Activated CD8-positive, alpha-beta memory T cell treated with anti-CD3 and anti-CD28 coated beads, Interleukin-2, amount 10 ng/mL, durations not matched to agents 7 days and 5 days (primary cell): ENCODE measurements around the gene TMEM266. TPM values are rescaled to one million over a fixed set of nuclear protein-coding genes. Genes with fewer than 3 reads are reported as not detected.
A peak's percentile ranks its signal among the peaks of the same experiment; 100 is the strongest.

Experiments
- ATAC-seq: fragments of 150-1000 bp; cut with Tn5 transposase; one replicate; pipeline ENCODE4 v1.10.0; 2021; ENCODE audit warnings: moderate library complexity
- CTCF ChIA-PET: fragments of 350-600 bp; sonication (Branson Sonifier 250); formaldehyde crosslinking; loops from one replicate; lab custom pipeline; 2021; ENCODE audit warnings: antibody characterized with exemption; lab: Charles Lee
- DNase-seq: peaks from one replicate; pipeline ENCODE4 v3.0.0-alpha.2; 2020
- H3K27ac Mint-ChIP-seq: one replicate; pipeline ENCODE4 v1.8.0; 2021; ENCODE audit warnings: mild to moderate bottlenecking, mixed read lengths
- H3K27me3 Mint-ChIP-seq: one replicate; pipeline ENCODE4 v1.8.0; 2021; ENCODE audit warnings: mixed read lengths
- H3K36me3 Mint-ChIP-seq: one replicate; pipeline ENCODE4 v1.8.0; 2021; ENCODE audit warnings: mild to moderate bottlenecking, mixed read lengths
- H3K4me1 Mint-ChIP-seq: one replicate; pipeline ENCODE4 v1.8.0; 2021; ENCODE audit warnings: mixed read lengths
- H3K4me3 Mint-ChIP-seq: one replicate; pipeline ENCODE4 v1.8.0; 2021; ENCODE audit warnings: mild to moderate bottlenecking, moderate library complexity, mixed read lengths
- H3K9me3 Mint-ChIP-seq: one replicate; pipeline ENCODE4 v1.8.0; 2022; ENCODE audit warnings: low read depth, mixed read lengths
- total RNA-seq, 2 experiments: library from RNA; stranded (reverse); gene quantifications; one replicate each; pipeline ENCODE4 v1.2.3, GENCODE V29; 2021

The TMEM266 gene
- total RNA-seq, 2 experiments from 2014 or later = not detected

- Mint-ChIP-seq H3K9me3 (no peaks in the 10 kb centered on the region), H3K27ac (no peak overlapping the region), H3K4me1 (no peaks in the 10 kb centered on the region), H3K27me3 (peaks cover 49% of the 10 kb centered on the region), H3K4me3 (no peak overlapping the region), H3K36me3 (no peaks in the 10 kb centered on the region)
- no peak for ATAC-seq
- CTCF ChIA-PET = no interaction called here
- DNase-seq = no peak
Observed at GRCh38 chr15:76175442-76175841, 115.7 kb downstream of the TMEM266 start.

- Mint-ChIP-seq H3K4me1 (no peaks in the 10 kb centered on the region), H3K9me3 (no peaks in the 10 kb centered on the region), H3K4me3 (no peak overlapping the region), H3K27ac (no peak overlapping the region), H3K27me3 (peaks cover 52% of the 10 kb centered on the region), H3K36me3 (no peaks in the 10 kb centered on the region)
- DNase-seq (no peak), ATAC-seq (no peak)
- CTCF ChIA-PET = no interaction called here
Observed at GRCh38 chr15:76176059-76176458, 116.3 kb downstream of the TMEM266 start.

GRCh38 chr15:76176487-76177085 lies 116.8 kb downstream of the TMEM266 start:
- Mint-ChIP-seq H3K4me1 (peaks cover 5% of the 10 kb centered on the region), H3K9me3 (no peaks in the 10 kb centered on the region), H3K27ac (no peak overlapping the region), H3K4me3 (no peak overlapping the region), H3K27me3 (peaks cover 58% of the 10 kb centered on the region), H3K36me3 (peaks cover 1% of the 10 kb centered on the region)
- no peak for ATAC-seq
- CTCF ChIA-PET = no interaction called here
- no peak for DNase-seq

DNA sequence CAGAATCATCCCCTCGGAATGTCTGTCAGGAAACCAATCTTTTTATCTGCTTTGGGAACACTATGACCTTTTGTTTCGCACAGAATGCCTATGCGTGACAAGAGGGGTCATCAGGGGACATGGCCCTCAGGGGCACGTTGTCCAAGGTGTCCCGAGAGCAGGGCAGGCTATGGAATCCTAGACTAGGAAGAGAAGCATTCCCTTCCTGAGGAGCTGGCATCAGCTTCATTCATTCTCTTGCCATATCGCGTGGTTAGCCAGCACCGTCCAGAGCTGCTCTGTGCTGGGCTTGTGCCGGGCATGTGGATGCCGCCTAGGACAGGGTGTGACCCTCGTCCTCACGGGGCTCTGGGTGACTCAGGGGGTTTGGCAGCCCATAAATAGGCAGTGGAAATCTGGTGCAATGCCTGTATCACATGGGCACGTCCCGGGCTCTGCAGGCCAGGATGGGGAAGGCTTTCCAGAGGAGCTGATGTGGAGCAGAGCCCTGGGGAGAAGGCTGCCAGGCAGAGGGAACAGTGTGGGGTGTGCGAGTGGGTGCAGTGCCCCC lies 117.8 kb downstream of the TMEM266 start:
- Mint-ChIP-seq H3K36me3 (peaks cover 1% of the 10 kb centered on the region), H3K9me3 (no peaks in the 10 kb centered on the region), H3K27ac (no peak overlapping the region), H3K27me3 (peaks cover 65% of the 10 kb centered on the region), H3K4me1 (peaks cover 14% of the 10 kb centered on the region), H3K4me3 (no peak overlapping the region)
- DNase-seq = no peak
- ATAC-seq = no peak
- CTCF ChIA-PET = no interaction called here

- peaks cover 1% of the 10 kb centered on the region for H3K36me3 Mint-ChIP-seq
- ATAC-seq (no peak), DNase-seq (no peak)
- H3K27ac Mint-ChIP-seq = no peak overlapping the region
- no peak overlapping the region for H3K4me3 Mint-ChIP-seq
- peaks cover 15% of the 10 kb centered on the region for H3K4me1 Mint-ChIP-seq
- no peaks in the 10 kb centered on the region for H3K9me3 Mint-ChIP-seq
- CTCF ChIA-PET = no interaction called here
- peaks cover 63% of the 10 kb centered on the region for H3K27me3 Mint-ChIP-seq
Observed at GRCh38 chr15:76178296-76179000, 118.7 kb downstream of the TMEM266 start.

DNA sequence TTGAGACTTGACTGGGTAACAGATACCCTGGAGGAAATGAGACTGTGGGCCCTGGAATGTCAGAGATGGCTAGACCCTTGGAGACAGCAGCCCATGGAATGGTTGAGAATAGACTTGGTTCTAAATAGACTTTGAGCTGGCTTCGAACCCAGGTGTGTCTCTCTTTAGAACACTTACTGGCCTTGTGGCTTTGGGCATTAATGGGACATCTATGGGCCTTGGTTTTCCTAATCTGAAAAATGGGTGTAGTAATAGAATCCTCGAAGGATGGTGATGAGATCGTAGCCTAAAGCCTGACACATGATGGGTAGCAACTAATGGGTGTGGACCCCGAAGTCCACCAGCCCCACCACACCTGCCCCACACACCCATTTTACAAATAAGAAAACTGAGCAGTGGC lies 119.2 kb downstream of the TMEM266 start:
- H3K4me1 Mint-ChIP-seq = peaks cover 15% of the 10 kb centered on the region
- H3K4me3 Mint-ChIP-seq = no peak overlapping the region
- CTCF ChIA-PET = no interaction called here
- DNase-seq (no peak), ATAC-seq (no peak)
- H3K27ac Mint-ChIP-seq = no peak overlapping the region
- no peaks in the 10 kb centered on the region for H3K9me3 Mint-ChIP-seq
- H3K36me3 Mint-ChIP-seq = peaks cover 1% of the 10 kb centered on the region
- peaks cover 67% of the 10 kb centered on the region for H3K27me3 Mint-ChIP-seq

- H3K27ac Mint-ChIP-seq = no peak overlapping the region
- H3K27me3 Mint-ChIP-seq = peaks cover 69% of the 10 kb centered on the region
- no peaks in the 10 kb centered on the region for H3K9me3 Mint-ChIP-seq
- no peak for DNase-seq
- H3K36me3 Mint-ChIP-seq = peaks cover 1% of the 10 kb centered on the region
- peaks cover 15% of the 10 kb centered on the region for H3K4me1 Mint-ChIP-seq
- ATAC-seq = no peak
- CTCF ChIA-PET = no interaction called here
- H3K4me3 Mint-ChIP-seq = no peak overlapping the region
Observed at GRCh38 chr15:76180321-76180720, 120.5 kb downstream of the TMEM266 start.

DNA sequence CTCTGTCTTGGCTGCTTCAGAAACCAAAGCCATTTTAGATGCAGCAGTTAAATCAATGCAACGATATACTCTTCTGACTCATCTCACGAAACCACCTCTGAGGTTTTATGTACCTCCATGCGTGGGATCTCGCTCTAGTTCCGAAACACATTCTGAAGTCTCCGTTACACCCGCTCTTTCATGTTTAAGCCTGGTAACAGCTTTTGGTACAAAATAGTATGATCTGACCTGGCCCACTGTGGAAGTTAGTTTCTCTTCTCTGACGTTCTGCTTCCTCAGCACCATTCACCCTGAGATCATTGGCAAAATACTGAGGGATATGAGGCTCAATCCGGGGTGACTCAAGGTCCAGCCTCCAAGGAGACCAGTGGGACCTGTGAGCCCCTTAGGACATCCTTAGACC lies 121.9 kb downstream of the TMEM266 start:
- CTCF ChIA-PET = interaction anchor here (1.8 kb wide), 1 partner anchor 10 kb away, joined by 5 read pairs; no protein-coding TSS in a partner anchor
- peak; percentile 68 for DNase-seq
- Mint-ChIP-seq H3K9me3 (no peaks in the 10 kb centered on the region), H3K36me3 (peaks cover 1% of the 10 kb centered on the region), H3K4me3 (no peak overlapping the region), H3K27ac (no peak overlapping the region), H3K27me3 (peaks cover 75% of the 10 kb centered on the region), H3K4me1 (peaks cover 15% of the 10 kb centered on the region)
- peak; percentile 88 for ATAC-seq

DNA sequence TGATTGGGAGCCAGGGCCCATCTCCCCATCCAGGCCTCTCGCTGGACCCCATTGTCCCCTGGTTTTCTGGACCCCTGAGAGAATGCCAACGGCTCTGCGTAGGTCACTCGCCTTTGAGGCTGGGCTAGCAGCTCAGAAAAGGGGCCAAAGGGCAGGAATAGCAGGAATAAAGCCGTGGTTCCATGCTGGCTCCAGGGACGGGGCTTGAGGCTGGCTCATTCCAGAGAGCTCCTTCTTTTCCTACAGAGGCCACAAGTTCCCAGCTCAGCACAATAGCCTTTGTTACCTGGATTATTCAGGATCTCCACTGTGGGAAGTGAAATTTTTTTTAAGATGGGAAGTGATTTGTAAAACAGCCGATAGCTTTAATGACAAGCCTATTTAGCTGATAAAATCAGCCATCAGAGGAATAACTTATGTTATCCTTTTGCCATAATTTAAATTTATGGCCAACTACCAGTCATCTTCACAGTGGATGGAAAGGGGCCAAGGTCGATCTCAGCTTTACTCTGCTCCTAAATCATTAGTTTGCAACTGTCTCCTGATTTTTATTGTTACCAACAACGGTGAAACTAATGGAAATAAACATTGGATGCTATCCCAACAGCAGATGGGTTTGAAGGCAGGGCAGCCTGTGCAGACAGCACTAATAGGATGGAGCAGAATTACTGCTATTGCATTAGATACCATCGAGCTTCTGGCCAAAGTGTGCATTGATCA lies 124.3 kb downstream of the TMEM266 start:
- H3K4me1 Mint-ChIP-seq = peaks cover 15% of the 10 kb centered on the region
- H3K9me3 Mint-ChIP-seq = no peaks in the 10 kb centered on the region
- no peak for ATAC-seq
- CTCF ChIA-PET = interaction anchor here (1.1 kb wide), 1 partner anchor 34 kb away, joined by 4 read pairs; no protein-coding TSS in a partner anchor
- H3K27me3 Mint-ChIP-seq = peaks cover 64% of the 10 kb centered on the region
- no peak overlapping the region for H3K4me3 Mint-ChIP-seq
- no peak overlapping the region for H3K27ac Mint-ChIP-seq
- peaks cover 1% of the 10 kb centered on the region for H3K36me3 Mint-ChIP-seq
- no peak for DNase-seq

DNA sequence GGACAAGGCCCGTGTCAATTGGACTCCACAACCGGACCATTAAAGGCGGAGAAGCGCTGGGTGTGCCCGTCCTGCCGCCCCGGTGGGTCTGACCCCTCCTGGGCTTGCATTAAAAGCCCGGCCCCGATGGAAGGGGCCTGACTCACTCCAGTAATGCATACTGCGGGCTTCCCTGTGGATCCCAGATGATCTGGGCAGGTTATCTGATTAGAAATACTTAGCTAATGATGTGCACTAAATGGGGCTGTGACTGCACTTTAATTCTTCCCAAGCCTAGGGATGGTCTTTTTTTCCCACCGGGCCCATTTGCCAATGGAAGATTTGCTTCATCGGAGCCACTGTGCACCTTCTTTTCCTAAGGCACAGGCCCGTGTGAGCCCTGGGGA lies 124.9 kb downstream of the TMEM266 start:
- CTCF ChIA-PET = interaction anchor here (1.1 to 1.2 kb wide), 2 partner anchors 34 to 1359 kb away, joined by 3 to 4 read pairs; no protein-coding TSS in a partner anchor
- H3K4me1 Mint-ChIP-seq = peaks cover 15% of the 10 kb centered on the region

DNA sequence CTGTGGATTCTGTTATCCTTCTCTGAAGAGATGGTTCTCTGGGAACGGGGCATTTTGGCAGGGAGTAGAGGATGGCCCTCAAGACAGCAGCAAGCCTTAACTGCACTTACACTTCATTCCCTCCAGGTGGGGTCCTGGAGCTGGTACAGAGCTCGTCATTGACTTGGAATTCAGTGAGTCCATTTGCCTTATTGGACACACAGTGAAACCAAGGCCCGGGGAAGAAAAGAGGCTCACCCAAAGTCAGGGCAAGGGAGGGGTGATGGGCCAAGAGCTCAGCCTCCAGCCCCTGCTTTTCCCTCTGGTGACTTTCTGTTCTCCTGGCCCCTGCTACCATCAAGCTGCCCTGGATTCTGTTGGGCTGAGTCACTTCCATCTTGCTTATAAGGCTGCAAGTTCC lies 125.9 kb downstream of the TMEM266 start:
- CTCF ChIA-PET = interaction anchor here (1.0 to 1.2 kb wide), 3 partner anchors 34 to 1358 kb away, joined by 3 read pairs; no protein-coding TSS in a partner anchor
- Mint-ChIP-seq H3K9me3 (no peaks in the 10 kb centered on the region), H3K27ac (no peak overlapping the region), H3K36me3 (peaks cover 1% of the 10 kb centered on the region), H3K27me3 (peaks cover 67% of the 10 kb centered on the region), H3K4me1 (peaks cover 23% of the 10 kb centered on the region), H3K4me3 (no peak overlapping the region)
- DNase-seq (peak; percentile 44), ATAC-seq (no peak)

More for the DNA sequence above, 124.9 kb downstream of the TMEM266 start:
- peaks cover 64% of the 10 kb centered on the region for H3K27me3 Mint-ChIP-seq
- no peak for DNase-seq
- no peak for ATAC-seq
- no peaks in the 10 kb centered on the region for H3K9me3 Mint-ChIP-seq
- H3K4me3 Mint-ChIP-seq = no peak overlapping the region
- H3K36me3 Mint-ChIP-seq = peaks cover 1% of the 10 kb centered on the region
- H3K27ac Mint-ChIP-seq = no peak overlapping the region

DNA sequence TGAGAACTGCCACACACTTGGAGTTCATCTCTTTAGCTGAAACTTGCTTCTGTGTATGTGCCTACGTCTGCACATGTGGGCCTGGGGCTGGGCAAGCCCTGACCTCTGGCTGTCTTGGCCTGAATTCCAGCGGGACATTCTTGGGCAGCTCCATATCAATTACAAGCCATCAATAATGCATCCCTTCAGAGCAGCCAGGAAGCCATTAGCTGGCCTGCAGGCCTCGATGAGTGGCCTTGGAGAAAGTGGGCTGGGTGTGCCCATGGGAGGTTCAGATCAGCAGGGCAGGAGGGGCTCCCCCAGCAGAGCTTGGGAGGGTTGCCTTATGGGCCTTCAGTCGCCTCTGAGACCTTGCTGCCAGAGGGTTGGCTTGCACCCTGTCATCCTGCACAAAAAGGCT lies 127.4 kb downstream of the TMEM266 start:
- H3K9me3 Mint-ChIP-seq = no peaks in the 10 kb centered on the region
- no peak for ATAC-seq
- H3K4me1 Mint-ChIP-seq = peaks cover 22% of the 10 kb centered on the region
- H3K27me3 Mint-ChIP-seq = peaks cover 61% of the 10 kb centered on the region
- no peaks in the 10 kb centered on the region for H3K36me3 Mint-ChIP-seq
- DNase-seq = no peak
- H3K27ac Mint-ChIP-seq = no peak overlapping the region
- CTCF ChIA-PET = interaction anchor here (0.8 to 2.0 kb wide), 2 partner anchors 36 to 148 kb away, joined by 3 to 6 read pairs; partner anchors contain the start of gene ISL2
- no peak overlapping the region for H3K4me3 Mint-ChIP-seq

DNA sequence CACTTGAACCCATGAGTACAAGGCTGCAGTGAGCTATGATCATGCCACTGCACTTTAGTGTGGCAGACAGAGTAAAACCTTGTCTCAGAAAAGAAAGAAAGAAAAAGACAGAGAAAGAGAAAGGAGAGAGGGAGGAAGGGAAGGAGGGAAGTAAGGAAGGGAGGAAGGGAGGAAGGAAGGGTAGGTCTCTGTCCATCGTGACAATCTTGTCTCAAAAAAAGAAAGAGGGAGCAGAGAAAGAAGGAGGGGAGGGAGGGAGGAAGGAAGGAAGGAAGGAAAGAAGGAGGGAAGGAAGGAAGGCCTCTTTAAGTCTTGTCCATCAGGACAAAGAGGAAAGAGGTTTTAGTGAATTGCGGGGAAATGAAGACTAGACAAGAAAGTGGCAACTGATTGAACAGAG lies 129.3 kb downstream of the TMEM266 start:
- Mint-ChIP-seq H3K27ac (no peak overlapping the region), H3K27me3 (peaks cover 56% of the 10 kb centered on the region), H3K4me3 (no peak overlapping the region), H3K4me1 (peaks cover 17% of the 10 kb centered on the region), H3K9me3 (no peaks in the 10 kb centered on the region), H3K36me3 (no peaks in the 10 kb centered on the region)
- no peak for ATAC-seq
- no peak for DNase-seq
- CTCF ChIA-PET = interaction anchor here (0.6 to 1.6 kb wide), 3 partner anchors 33 to 130 kb away, joined by 3 read pairs; no protein-coding TSS in a partner anchor
